Left cardiac atrium (tissue), 4 donors: Measurements from ENCODE around the gene NECAB2. TPM values are rescaled to one million over a fixed set of nuclear protein-coding genes. Genes with fewer than 3 reads are reported as not detected.

Experiments used
- ATAC-seq, 2 donors: fragments of 200-7000 bp; cut with Tn5 transposase; one replicate each; pipeline ENCODE4 v1.9.1; 2020; ENCODE audit warnings: mild to moderate bottlenecking in 2 of 2, moderate library complexity in 2 of 2
- DNase-seq: peaks from one replicate; pipeline ENCODE4 v3.0.0-alpha.2; 2020
- intact Hi-C, 2 donors: fragments of 100-400 bp; cut with DNase I; formaldehyde crosslinking; loops; one replicate each; pipeline versions ENCODE4 v1.14.1 to v1.15.1; 2022 to 2023
- total RNA-seq, 2 donors: library from RNA; stranded (reverse); fragmentation: NEBNext Ultra II Directional; extraction: Animal tissue kit (Norgen Biotek cat#: 25700); gene quantifications; one replicate each; pipeline ENCODE4 v1.2.1, GENCODE V29; 2021
- donor health status: DM: no; HTN: yes; CAD: no.
- donor health status: DM: no; HTN: yes; CAD: no; lungs with severe emphysema.
- donor health status: DM: yes; HTN: yes; CAD: no.
- donor health status: Dilated cardiomyopathy.

NECAB2 gene
- total RNA-seq, 2 donors from 2014 or later = 0.91 TPM; not detected in 1

GRCh38 chr16:84001726-84002125 is 33.7 kb downstream of the NECAB2 start:
- ATAC-seq = no peak
- no peak for DNase-seq
- intact Hi-C loops = no loop called here

DNA sequence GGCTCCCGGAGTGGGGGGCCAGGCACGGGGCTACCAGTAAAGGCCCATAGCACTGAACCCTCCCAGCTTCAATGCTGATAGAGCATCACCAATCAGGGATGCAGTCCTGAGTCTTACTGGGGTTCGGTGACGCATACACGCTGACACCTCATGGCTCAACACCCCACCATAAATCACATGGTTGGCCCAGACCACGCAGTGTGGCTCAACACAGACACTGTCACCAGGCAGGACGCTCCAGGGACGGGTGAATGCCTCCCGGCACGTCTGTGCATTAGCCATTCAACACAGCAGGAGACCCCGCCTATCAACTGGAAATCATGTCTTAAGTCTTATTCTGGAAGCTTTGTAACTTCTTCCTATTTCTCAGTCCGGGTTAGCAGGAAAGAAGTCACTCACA is 35.0 kb downstream of the NECAB2 start:
- ATAC-seq = no peak
- intact Hi-C loops = no loop called here
- no peak for DNase-seq

- ATAC-seq (no peak), DNase-seq (no peak)
- intact Hi-C loops = no loop called here
Observed at GRCh38 chr16:84004442-84004841, 36.4 kb downstream of the NECAB2 start.

- ATAC-seq (no peak), DNase-seq (no peak)
- intact Hi-C loops = no loop called here
Observed at GRCh38 chr16:84005391-84005790, 37.3 kb downstream of the NECAB2 start.

- intact Hi-C loops = no loop called here
- DNase-seq (no peak), ATAC-seq (no peak)
Observed at GRCh38 chr16:84007520-84007919, 39.5 kb downstream of the NECAB2 start.

GRCh38 chr16:84007965-84008364 is 39.9 kb downstream of the NECAB2 start:
- peak in 1 of 2 donors; percentile 66 for ATAC-seq
- no peak for DNase-seq
- intact Hi-C loops = loop anchor here in 1 of 2 donors (2.0 kb wide), 1 partner anchor 29 kb away; no protein-coding TSS in a partner anchor

GRCh38 chr16:84009282-84009681 is 41.2 kb downstream of the NECAB2 start:
- intact Hi-C loops = loop anchor here in 1 of 2 donors (2.0 kb wide), 1 partner anchor 28 kb away; no protein-coding TSS in a partner anchor

GRCh38 chr16:84013787-84014569 is 45.9 kb downstream of the NECAB2 start:
- peak; percentile 36 for DNase-seq
- ATAC-seq = peak; percentile 62 to 92
- intact Hi-C loops = no loop called here

More at GRCh38 chr16:84009282-84009681, 41.2 kb downstream of the NECAB2 start:
- ATAC-seq (no peak), DNase-seq (no peak)

DNA sequence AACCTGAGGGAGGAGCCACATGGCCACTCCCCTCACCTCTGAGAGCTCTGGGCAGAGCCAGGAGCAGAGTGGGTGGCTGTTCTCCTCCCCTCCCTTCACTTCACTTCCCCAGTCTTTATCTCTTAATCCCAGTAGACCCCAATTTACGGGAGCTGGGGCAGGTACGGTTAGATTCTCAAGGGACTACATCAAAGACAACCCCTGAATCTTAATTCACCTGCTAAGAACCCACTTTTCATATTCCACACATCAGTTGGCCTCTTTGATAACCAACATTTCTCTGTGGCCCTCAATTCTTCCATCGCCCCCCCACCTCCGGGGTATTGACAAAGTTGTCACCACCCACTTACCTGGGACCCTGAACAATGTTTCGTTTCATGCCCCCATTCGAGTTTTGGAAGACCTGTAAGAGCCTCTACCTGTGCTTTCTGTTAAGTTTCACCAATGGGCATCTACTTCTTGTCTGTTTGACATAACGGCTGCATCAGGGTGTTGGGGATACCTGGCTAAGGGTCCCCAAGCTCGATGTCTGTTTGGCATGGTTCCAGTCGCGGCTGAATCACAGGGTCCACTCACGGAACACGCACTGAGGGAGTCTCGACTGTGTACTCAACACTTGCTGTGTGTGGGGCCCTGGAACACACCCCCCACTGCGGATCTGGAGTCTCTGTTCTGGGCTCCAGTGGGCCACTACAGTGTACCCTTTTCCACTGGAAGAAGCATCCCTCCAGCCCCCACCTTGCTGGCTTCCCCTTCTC is 46.7 kb downstream of the NECAB2 start:
- ATAC-seq = no peak
- intact Hi-C loops = no loop called here
- no peak for DNase-seq

GRCh38 chr16:84015399-84015798 is 47.4 kb downstream of the NECAB2 start:
- intact Hi-C loops = no loop called here
- no peak for ATAC-seq
- DNase-seq = no peak

- intact Hi-C loops = no loop called here
- no peak for DNase-seq
- ATAC-seq = no peak
Observed at GRCh38 chr16:84016477-84016876, 48.4 kb downstream of the NECAB2 start.

- ATAC-seq = no peak
- DNase-seq = no peak
- intact Hi-C loops = no loop called here
Observed at GRCh38 chr16:84018710-84019109, 50.7 kb downstream of the NECAB2 start.

GRCh38 chr16:84020353-84020752 is 52.3 kb downstream of the NECAB2 start:
- ATAC-seq (no peak), DNase-seq (no peak)
- intact Hi-C loops = no loop called here

DNA sequence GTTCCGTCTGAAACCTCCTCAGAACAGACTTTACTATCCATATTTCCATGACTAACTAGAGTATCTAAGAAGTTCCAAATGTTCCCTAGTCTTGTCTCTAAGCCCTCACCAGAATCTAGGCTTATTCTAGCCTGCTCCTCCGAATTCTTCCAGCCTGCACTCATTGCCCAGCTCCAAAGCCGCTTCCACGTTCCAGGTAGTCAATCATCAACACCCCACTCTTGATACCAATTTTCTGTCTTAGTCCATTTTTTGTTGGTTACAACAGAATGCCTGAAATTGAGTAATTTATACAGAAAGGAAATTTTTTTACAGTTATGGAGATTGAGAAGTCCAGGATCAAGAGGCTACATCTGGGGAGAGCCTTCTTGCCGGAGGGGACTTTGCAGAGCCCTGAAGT is 53.4 kb downstream of the NECAB2 start:
- ATAC-seq (no peak), DNase-seq (no peak)
- intact Hi-C loops = no loop called here

DNA sequence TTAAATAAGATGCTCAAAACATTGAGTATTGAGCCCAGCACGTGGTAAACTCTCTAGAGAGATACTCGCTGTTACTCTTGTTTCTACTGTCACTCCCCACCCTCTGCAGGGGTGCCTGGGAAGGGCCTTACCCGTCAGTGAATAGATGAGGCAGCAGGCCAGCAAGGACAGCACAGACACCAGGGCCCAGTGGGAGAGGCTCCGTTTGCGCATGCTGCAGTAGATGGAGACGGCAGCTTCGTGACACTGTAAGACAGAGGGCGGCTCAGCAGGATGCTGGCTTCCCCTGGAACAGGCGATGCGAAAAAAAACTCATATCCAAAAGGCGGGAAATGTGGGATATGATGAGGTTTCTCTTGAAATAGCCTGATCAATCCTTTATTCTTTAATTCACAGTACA is 54.6 kb downstream of the NECAB2 start:
- intact Hi-C loops = no loop called here

GRCh38 chr16:84024854-84025253 is 56.8 kb downstream of the NECAB2 start:
- DNase-seq (no peak), ATAC-seq (peak in 1 of 2 donors; percentile 75)
- intact Hi-C loops = no loop called here

More for the DNA sequence above, 54.6 kb downstream of the NECAB2 start:
- ATAC-seq (no peak), DNase-seq (no peak)

- intact Hi-C loops = no loop called here
- DNase-seq (no peak), ATAC-seq (no peak)
Observed at GRCh38 chr16:84026606-84027005, 58.6 kb downstream of the NECAB2 start.

- DNase-seq (no peak), ATAC-seq (no peak)
- intact Hi-C loops = no loop called here
Observed at GRCh38 chr16:84027625-84028024, 59.6 kb downstream of the NECAB2 start.

- DNase-seq (no peak), ATAC-seq (no peak)
- intact Hi-C loops = no loop called here
Observed at GRCh38 chr16:84029297-84030047, 61.4 kb downstream of the NECAB2 start.

GRCh38 chr16:84031556-84031955 is 63.5 kb downstream of the NECAB2 start:
- intact Hi-C loops = no loop called here
- ATAC-seq (no peak), DNase-seq (no peak)
